ENCODE results near the gene PRR13.
"Not testable (repeated sequence)": the region's sequence is repeated elsewhere in the genome, so short reads cannot be mapped to it uniquely, and the experiment has no call there.

Gene PRR13

GRCh38 chr12:53474819-53475218 is 33.3 kb downstream of the PRR13 start:
- no peak for DNase-seq

- DNase-seq = no peak
These were observed 35.3 kb downstream of the PRR13 start for GRCh38 chr12:53476769-53477209.

GRCh38 chr12:53478865-53479264 is 37.3 kb downstream of the PRR13 start:
- no peak for DNase-seq

GRCh38 chr12:53479331-53479730 is 37.8 kb downstream of the PRR13 start:
- no peak for DNase-seq

- no peak for DNase-seq
These were observed 39.2 kb downstream of the PRR13 start for GRCh38 chr12:53480491-53481442.

GRCh38 chr12:53481458-53481857 is 39.9 kb downstream of the PRR13 start:
- DNase-seq = not testable (repeated sequence)

GRCh38 chr12:53481939-53482586 is 40.5 kb downstream of the PRR13 start:
- DNase-seq = no peak

GRCh38 chr12:53482626-53483168 is 41.2 kb downstream of the PRR13 start:
- no peak for DNase-seq

- no peak for DNase-seq
These were observed 41.9 kb downstream of the PRR13 start for GRCh38 chr12:53483225-53483978.

- no peak for DNase-seq
These were observed 42.4 kb downstream of the PRR13 start for GRCh38 chr12:53483979-53484377.

- no peak for DNase-seq
These were observed 43.4 kb downstream of the PRR13 start for GRCh38 chr12:53484686-53485575.

- no peak for DNase-seq
These were observed 44.6 kb downstream of the PRR13 start for GRCh38 chr12:53485955-53486735.

- DNase-seq = no peak
These were observed 45.4 kb downstream of the PRR13 start for GRCh38 chr12:53486736-53487487.

- no peak for DNase-seq
These were observed 47.8 kb downstream of the PRR13 start for GRCh38 chr12:53489242-53489864.

- DNase-seq = no peak
These were observed 50.7 kb downstream of the PRR13 start for GRCh38 chr12:53492188-53492587.

- peak; percentile 84 for DNase-seq
These were observed 51.5 kb downstream of the PRR13 start for GRCh38 chr12:53492830-53493609.

- no peak for DNase-seq
These were observed 52.3 kb downstream of the PRR13 start for GRCh38 chr12:53493610-53494391.
